HEK293 (cell line): ENCODE results near the gene FAM120B.

Experiments
- CTCF ChIA-PET: fragments of 350-600 bp; formaldehyde crosslinking; extraction: SDS; loops from one replicate; lab custom pipeline; 2021; ENCODE audit warnings: antibody characterized with exemption; lab: Yijun Ruan, JAX
- POLR2A ChIA-PET: fragments of 300-600 bp; formaldehyde crosslinking; extraction: SDS; loops from one replicate; lab custom pipeline; 2020; ENCODE audit warnings: antibody characterized with exemption, inconsistent platforms; lab: Yijun Ruan, JAX
- H3K27ac ChIP-seq: fragments of 200-500 bp; sonication (Bioruptor generic); 2 replicates; pipeline ENCODE4 v1.5.1; 2014; ENCODE audit warnings: low read depth, low read length, control low read depth, inconsistent platforms; ENCODE audit errors: extremely low read depth
- H3K36me3 ChIP-seq, 2 experiments: fragments of 200-500 bp in 1 of 2; sonication (Bioruptor generic) in 1 of 2; 1 replicate in 1 of 2; 2 replicates in 1 of 2; pipeline ENCODE4 v1.5.1; 2014 to 2017; ENCODE audit warnings: inconsistent platforms in 2 of 2, low read length in 2 of 2; ENCODE audit not compliant: control insufficient read depth in 2 of 2, insufficient read depth in 1 of 2
- H3K4me1 ChIP-seq: fragments of 200-500 bp; sonication (Bioruptor generic); 2 replicates; pipeline ENCODE4 v1.5.1; 2014; ENCODE audit warnings: mild to moderate bottlenecking, low read length, inconsistent platforms; ENCODE audit not compliant: control insufficient read depth, insufficient read depth
- H3K4me3 ChIP-seq: 2 replicates; pipeline ENCODE4 v1.5.1; 2011; ENCODE audit warnings: low read depth, mild to moderate bottlenecking, control low read depth, low read length, moderate library complexity
- H3K9me3 ChIP-seq: fragments of 200-500 bp; sonication (Bioruptor generic); 2 replicates; pipeline ENCODE4 v1.5.1; 2014; ENCODE audit warnings: low read depth, low read length, inconsistent platforms; ENCODE audit not compliant: control insufficient read depth, insufficient read depth
- GFI1B ChIP-seq: fragments of 450-650 bp; formaldehyde crosslinking; IDR thresholded peaks from 2 replicates; pipeline ENCODE4 v1.5.1; 2016; ENCODE audit warnings: missing biosample characterization, missing genetic modification characterization
- KLF10 ChIP-seq: fragments of 450-650 bp; IDR thresholded peaks from 2 replicates; pipeline ENCODE4 v1.5.1; 2018; ENCODE audit warnings: missing biosample characterization, mild to moderate bottlenecking, missing genetic modification characterization
- MEIS1 ChIP-seq: sonication (generic); formaldehyde crosslinking; IDR thresholded peaks from 2 replicates; pipeline ENCODE4 v1.8.1; 2022; ENCODE audit warnings: missing genetic modification reagents, mild to moderate bottlenecking, borderline replicate concordance
- PATZ1 ChIP-seq: fragments of 450-650 bp; formaldehyde crosslinking; IDR thresholded peaks from 2 replicates; pipeline ENCODE4 v1.5.1; 2016; ENCODE audit warnings: missing biosample characterization, missing genetic modification characterization
- SCRT2 ChIP-seq: fragments of 450-650 bp; formaldehyde crosslinking; IDR thresholded peaks from 2 replicates; pipeline ENCODE4 v1.5.1; 2016; ENCODE audit warnings: missing biosample characterization, missing genetic modification characterization
- ZBTB8A ChIP-seq: fragments of 450-650 bp; formaldehyde crosslinking; IDR thresholded peaks from 2 replicates; pipeline ENCODE4 v1.5.1; 2016; ENCODE audit warnings: missing biosample characterization, missing genetic modification characterization
- ZFP3 ChIP-seq: fragments of 450-650 bp; formaldehyde crosslinking; IDR thresholded peaks from 2 replicates; pipeline ENCODE4 v1.5.1; 2016; ENCODE audit warnings: low read depth, missing biosample characterization, missing genetic modification characterization
- ZNF114 ChIP-seq: fragments of 450-650 bp; formaldehyde crosslinking; IDR thresholded peaks from 2 replicates; pipeline ENCODE4 v1.5.0; 2017; ENCODE audit warnings: missing biosample characterization, missing genetic modification characterization
- ZNF140 ChIP-seq: fragments of 450-650 bp; formaldehyde crosslinking; IDR thresholded peaks from 2 replicates; pipeline ENCODE4 v1.5.1; 2016; ENCODE audit warnings: missing biosample characterization, missing genetic modification characterization
- ZNF2 ChIP-seq: fragments of 450-650 bp; formaldehyde crosslinking; IDR thresholded peaks from 2 replicates; pipeline ENCODE4 v1.5.1; 2016; ENCODE audit warnings: missing biosample characterization, missing genetic modification characterization
- ZNF404 ChIP-seq: fragments of 450-650 bp; formaldehyde crosslinking; IDR thresholded peaks from 2 replicates; pipeline ENCODE4 v1.5.1; 2017; ENCODE audit warnings: missing biosample characterization, missing genetic modification characterization
- ZNF473 ChIP-seq: fragments of 450-650 bp; formaldehyde crosslinking; IDR thresholded peaks from 2 replicates; pipeline ENCODE4 v1.5.1; 2017; ENCODE audit warnings: missing biosample characterization, missing genetic modification characterization
- ZNF558 ChIP-seq: fragments of 450-650 bp; formaldehyde crosslinking; IDR thresholded peaks from 2 replicates; pipeline ENCODE4 v1.5.1; 2016; ENCODE audit warnings: missing biosample characterization, missing genetic modification characterization
- ZNF600 ChIP-seq: fragments of 450-650 bp; formaldehyde crosslinking; IDR thresholded peaks from 2 replicates; pipeline ENCODE4 v1.5.1; 2016; ENCODE audit warnings: missing biosample characterization, missing genetic modification characterization
- ZNF645 ChIP-seq: fragments of 450-650 bp; formaldehyde crosslinking; IDR thresholded peaks from 2 replicates; pipeline ENCODE4; 2016; ENCODE audit warnings: missing biosample characterization, missing genetic modification characterization
- ZNF837 ChIP-seq: fragments of 450-650 bp; formaldehyde crosslinking; IDR thresholded peaks from 2 replicates; pipeline ENCODE4 v1.5.1; 2016; ENCODE audit warnings: missing biosample characterization, missing genetic modification characterization
- ZSCAN30 ChIP-seq: fragments of 450-650 bp; IDR thresholded peaks from 2 replicates; pipeline ENCODE4 v1.5.1; 2018; ENCODE audit warnings: missing biosample characterization, mild to moderate bottlenecking, missing genetic modification characterization, moderate library complexity
- ZXDB ChIP-seq: fragments of 450-650 bp; formaldehyde crosslinking; IDR thresholded peaks from 2 replicates; pipeline ENCODE4 v1.5.1; 2016; ENCODE audit warnings: missing biosample characterization, missing genetic modification characterization
- TF ChIP-seq, protein P1 (sequence below): IDR thresholded peaks from 2 replicates; pipeline ENCODE4 v1.6.1; 2011; ENCODE audit warnings: mild to moderate bottlenecking, low read depth, low read length, borderline replicate concordance
- TF ChIP-seq, protein P2 (sequence below): fragments of 450-650 bp; formaldehyde crosslinking; IDR thresholded peaks from 2 replicates; pipeline ENCODE4 v1.5.1; 2017; ENCODE audit warnings: missing biosample characterization, missing genetic modification characterization
- TF ChIP-seq, protein P3 (sequence below): fragments of 450-650 bp; formaldehyde crosslinking; IDR thresholded peaks from 2 replicates; pipeline ENCODE4 v1.5.1; 2016; ENCODE audit warnings: missing biosample characterization, missing genetic modification characterization

Gene FAM120B

GRCh38 chr6:170363255-170363654, 56.7 kb downstream of the FAM120B start:
- Histone ChIP-seq H3K4me1 (no peaks in the 10 kb centered on the region), H3K36me3 (peaks cover 14 to 94% of the 10 kb centered on the region in 2 experiments), H3K27ac (no peak overlapping the region), H3K9me3 (no peaks in the 10 kb centered on the region), H3K4me3 (no peak overlapping the region)
- TF ChIP-seq ZNF114 (tag by site-specific recombination) (no peak), PATZ1 (tag by site-specific recombination) (no peak), ZBTB8A (tag by site-specific recombination) (no peak), ZNF645 (tag by site-specific recombination) (no peak), MEIS1 (no peak), ZNF404 (tag by site-specific recombination) (no peak)
- TF ChIP-seq, protein P1, sequence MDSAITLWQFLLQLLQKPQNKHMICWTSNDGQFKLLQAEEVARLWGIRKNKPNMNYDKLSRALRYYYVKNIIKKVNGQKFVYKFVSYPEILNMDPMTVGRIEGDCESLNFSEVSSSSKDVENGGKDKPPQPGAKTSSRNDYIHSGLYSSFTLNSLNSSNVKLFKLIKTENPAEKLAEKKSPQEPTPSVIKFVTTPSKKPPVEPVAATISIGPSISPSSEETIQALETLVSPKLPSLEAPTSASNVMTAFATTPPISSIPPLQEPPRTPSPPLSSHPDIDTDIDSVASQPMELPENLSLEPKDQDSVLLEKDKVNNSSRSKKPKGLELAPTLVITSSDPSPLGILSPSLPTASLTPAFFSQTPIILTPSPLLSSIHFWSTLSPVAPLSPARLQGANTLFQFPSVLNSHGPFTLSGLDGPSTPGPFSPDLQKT = no peak
- ChIA-PET POLR2A (no interaction called here), CTCF (interaction anchor here (0.5 kb wide), 1 partner anchor 189 kb away, joined by 3 read pairs; no protein-coding TSS in a partner anchor)

- H3K27ac ChIP-seq = no peak overlapping the region
- ChIA-PET POLR2A (no interaction called here), CTCF (interaction anchor here (0.8 kb wide), 1 partner anchor 531 kb away, joined by 4 read pairs; no protein-coding TSS in a partner anchor)
- no peak overlapping the region for H3K4me3 ChIP-seq
- TF ChIP-seq KLF10 (tag by site-specific recombination) (no peak), ZNF2 (tag by site-specific recombination) (no peak), ZFP3 (tag by site-specific recombination) (no peak), ZNF140 (tag by site-specific recombination) (no peak), ZXDB (tag by site-specific recombination) (no peak), ZNF837 (no peak), ZNF558 (no peak), GFI1B (no peak), ZSCAN30 (no peak), SCRT2 (tag by site-specific recombination) (no peak), ZNF600 (tag by site-specific recombination) (no peak), ZNF473 (no peak)
- TF ChIP-seq, protein P2, sequence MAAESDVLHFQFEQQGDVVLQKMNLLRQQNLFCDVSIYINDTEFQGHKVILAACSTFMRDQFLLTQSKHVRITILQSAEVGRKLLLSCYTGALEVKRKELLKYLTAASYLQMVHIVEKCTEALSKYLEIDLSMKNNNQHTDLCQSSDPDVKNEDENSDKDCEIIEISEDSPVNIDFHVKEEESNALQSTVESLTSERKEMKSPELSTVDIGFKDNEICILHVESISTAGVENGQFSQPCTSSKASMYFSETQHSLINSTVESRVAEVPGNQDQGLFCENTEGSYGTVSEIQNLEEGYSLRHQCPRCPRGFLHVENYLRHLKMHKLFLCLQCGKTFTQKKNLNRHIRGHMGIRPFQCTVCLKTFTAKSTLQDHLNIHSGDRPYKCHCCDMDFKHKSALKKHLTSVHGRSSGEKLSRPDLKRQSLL = no peak
- TF ChIP-seq, protein P3, sequence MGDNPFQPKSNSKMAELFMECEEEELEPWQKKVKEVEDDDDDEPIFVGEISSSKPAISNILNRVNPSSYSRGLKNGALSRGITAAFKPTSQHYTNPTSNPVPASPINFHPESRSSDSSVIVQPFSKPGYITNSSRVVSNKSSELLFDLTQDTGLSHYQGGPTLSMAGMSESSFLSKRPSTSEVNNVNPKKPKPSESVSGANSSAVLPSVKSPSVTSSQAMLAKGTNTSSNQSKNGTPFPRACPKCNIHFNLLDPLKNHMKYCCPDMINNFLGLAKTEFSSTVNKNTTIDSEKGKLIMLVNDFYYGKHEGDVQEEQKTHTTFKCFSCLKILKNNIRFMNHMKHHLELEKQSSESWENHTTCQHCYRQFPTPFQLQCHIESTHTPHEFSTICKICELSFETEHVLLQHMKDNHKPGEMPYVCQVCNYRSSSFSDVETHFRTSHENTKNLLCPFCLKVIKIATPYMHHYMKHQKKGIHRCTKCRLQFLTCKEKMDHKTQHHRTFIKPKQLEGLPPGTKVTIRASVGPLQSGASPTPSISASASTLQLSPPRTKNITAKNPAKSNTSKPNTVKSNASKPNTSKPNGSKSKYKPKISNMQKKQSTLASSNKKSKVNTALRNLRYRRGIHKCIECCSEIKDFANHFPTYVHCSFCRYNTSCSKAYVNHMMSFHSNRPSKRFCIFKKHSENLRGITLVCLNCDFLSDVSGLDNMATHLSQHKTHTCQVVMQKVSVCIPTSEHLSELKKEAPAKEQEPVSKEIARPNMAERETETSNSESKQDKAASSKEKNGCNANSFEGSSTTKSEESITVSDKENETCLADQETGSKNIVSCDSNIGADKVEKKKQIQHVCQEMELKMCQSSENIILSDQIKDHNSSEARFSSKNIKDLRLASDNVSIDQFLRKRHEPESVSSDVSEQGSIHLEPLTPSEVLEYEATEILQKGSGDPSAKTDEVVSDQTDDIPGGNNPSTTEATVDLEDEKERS (tag by site-specific recombination) = no peak
- no peaks in the 10 kb centered on the region for H3K4me1 ChIP-seq
- no peaks in the 10 kb centered on the region for H3K9me3 ChIP-seq
- peaks cover 5 to 91% of the 10 kb centered on the region in 2 experiments for H3K36me3 ChIP-seq
Measured at GRCh38 chr6:170365121-170365520, 58.6 kb downstream of the FAM120B start.
